Measurements from ENCODE around the gene SLC22A12. TPM values are rescaled to one million over a fixed set of nuclear protein-coding genes. Genes with fewer than 3 reads are reported as not detected.

SLC22A12 gene
- total RNA-seq, 2 donors from 2014 or later: not detected

DNA sequence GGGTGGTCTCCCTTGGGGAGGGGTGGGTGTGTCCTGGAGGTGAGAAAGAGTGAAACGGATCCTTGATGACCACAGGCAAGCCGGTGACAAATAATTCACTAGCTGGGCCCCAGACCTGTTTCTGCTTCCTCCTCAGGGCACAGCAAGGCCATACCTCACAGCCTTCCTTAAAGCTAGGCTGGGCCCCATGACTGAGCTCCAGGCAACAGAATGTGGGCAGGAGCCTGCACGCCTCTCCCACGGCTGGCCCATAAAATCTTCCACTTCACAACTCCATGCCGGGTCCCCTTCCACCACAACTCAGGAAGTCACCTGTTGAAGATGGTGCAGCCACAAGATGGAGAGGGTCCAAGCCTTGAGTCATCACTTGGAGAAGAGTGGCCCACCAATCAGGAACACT, 23.9 kb downstream of the SLC22A12 start:
- no peaks in the 10 kb centered on the region for H3K27me3 ChIP-seq
- no peak overlapping the region for H3K27ac ChIP-seq
- DNase-seq (ENCODE audit: low spot score): no peak
- TF ChIP-seq, protein P1, sequence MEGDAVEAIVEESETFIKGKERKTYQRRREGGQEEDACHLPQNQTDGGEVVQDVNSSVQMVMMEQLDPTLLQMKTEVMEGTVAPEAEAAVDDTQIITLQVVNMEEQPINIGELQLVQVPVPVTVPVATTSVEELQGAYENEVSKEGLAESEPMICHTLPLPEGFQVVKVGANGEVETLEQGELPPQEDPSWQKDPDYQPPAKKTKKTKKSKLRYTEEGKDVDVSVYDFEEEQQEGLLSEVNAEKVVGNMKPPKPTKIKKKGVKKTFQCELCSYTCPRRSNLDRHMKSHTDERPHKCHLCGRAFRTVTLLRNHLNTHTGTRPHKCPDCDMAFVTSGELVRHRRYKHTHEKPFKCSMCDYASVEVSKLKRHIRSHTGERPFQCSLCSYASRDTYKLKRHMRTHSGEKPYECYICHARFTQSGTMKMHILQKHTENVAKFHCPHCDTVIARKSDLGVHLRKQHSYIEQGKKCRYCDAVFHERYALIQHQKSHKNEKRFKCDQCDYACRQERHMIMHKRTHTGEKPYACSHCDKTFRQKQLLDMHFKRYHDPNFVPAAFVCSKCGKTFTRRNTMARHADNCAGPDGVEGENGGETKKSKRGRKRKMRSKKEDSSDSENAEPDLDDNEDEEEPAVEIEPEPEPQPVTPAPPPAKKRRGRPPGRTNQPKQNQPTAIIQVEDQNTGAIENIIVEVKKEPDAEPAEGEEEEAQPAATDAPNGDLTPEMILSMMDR (IDR thresholded peaks at IDR 0.05): no peak
- H3K4me1 ChIP-seq: peaks cover 0 to 9% of the 10 kb centered on the region in 2 donors
- no peaks in the 10 kb centered on the region for H3K9me3 ChIP-seq
- H3K4me3 ChIP-seq: no peak overlapping the region
- H3K36me3 ChIP-seq: no peaks in the 10 kb centered on the region

DNA sequence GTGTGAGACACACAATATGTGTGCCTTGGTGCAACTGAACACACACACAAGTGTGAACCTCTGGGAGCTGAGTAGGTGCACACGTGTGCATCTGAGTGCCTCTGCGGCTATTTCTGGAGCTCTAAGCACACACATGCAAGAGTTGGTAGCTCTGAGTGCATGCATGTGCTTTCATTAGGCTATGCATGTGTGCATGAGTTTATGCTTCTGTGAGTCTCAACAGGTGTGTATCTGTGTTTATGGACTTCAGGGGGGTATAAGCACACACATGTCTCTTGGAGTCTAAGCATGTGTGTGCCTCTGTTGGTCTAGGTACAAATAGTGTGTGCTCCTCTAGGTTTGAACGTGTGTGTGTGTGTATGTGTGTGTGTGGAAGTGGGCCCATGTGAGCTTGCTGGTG, 25.8 kb downstream of the SLC22A12 start:
- Histone ChIP-seq H3K27me3 (no peaks in the 10 kb centered on the region), H3K4me3 (no peak overlapping the region), H3K9me3 (no peaks in the 10 kb centered on the region), H3K27ac (no peak overlapping the region), H3K36me3 (no peaks in the 10 kb centered on the region), H3K4me1 (peaks cover 0 to 15% of the 10 kb centered on the region in 2 donors)
- no peak for DNase-seq (ENCODE audit: low spot score)
- TF ChIP-seq, protein P1 (IDR thresholded peaks at IDR 0.05): no peak

DNA sequence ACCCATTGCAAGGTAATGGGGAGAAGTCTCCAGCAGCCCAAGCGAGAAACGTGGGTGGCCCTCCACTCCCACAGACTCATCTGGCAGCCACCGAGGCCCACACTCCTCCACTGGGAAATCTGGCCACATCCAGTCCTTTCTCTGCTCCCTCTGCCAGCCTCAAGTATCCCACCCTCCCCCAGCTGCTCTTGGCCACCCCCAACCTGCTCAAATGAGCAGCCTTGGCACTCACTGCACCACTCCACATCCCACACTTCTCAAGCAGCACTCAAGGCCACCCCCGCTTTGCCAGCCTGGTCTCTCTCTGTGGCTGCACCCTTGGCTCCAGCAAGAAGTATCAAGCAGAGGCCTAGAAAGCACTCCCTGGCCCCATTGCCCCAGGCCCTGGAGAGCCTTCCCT, 28.2 kb downstream of the SLC22A12 start:
- H3K4me3 ChIP-seq: no peak overlapping the region
- H3K4me1 ChIP-seq: peaks cover 0 to 15% of the 10 kb centered on the region in 2 donors
- DNase-seq (ENCODE audit: low spot score): no peak
- H3K27me3 ChIP-seq: no peaks in the 10 kb centered on the region
- TF ChIP-seq, protein P1 (IDR thresholded peaks at IDR 0.05): no peak
- H3K9me3 ChIP-seq: no peaks in the 10 kb centered on the region
- no peaks in the 10 kb centered on the region for H3K36me3 ChIP-seq
- no peak overlapping the region for H3K27ac ChIP-seq

DNA sequence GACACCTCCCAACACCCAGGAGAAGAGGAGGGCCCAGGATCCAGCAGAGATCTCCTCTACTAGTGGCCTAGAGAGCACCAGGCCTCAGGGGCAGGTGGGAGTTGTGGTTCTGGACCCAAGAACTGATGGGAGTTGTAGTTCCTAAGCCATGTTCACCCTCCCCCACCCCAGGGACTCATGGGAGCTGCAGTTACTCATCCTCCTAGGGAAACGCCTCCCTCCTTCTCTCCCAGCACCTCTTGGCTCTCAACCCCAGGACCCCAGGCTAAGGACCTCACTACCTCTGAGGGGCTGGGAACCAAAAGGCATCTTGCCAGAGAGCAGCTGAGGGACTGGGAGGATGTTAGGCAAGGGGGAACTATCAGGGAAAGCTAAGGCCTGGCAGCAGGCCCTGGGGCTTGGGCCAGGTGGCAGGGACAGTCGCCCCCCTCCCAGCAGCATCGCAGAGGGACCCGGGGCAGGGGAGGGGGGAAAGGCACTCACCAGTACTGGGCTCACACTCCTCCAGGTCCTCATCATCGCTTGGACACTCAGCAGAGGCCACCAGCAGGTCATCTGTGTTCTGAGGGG, 28.9 kb downstream of the SLC22A12 start:
- Histone ChIP-seq H3K4me1 (peaks cover 0 to 15% of the 10 kb centered on the region in 2 donors), H3K4me3 (no peak overlapping the region), H3K36me3 (no peaks in the 10 kb centered on the region), H3K9me3 (no peaks in the 10 kb centered on the region), H3K27me3 (no peaks in the 10 kb centered on the region), H3K27ac (peak overlapping the region in 1 of 2 donors; percentile 16)
- DNase-seq (ENCODE audit: low spot score): no peak
- TF ChIP-seq, protein P1 (IDR thresholded peaks at IDR 0.05): no peak

DNA sequence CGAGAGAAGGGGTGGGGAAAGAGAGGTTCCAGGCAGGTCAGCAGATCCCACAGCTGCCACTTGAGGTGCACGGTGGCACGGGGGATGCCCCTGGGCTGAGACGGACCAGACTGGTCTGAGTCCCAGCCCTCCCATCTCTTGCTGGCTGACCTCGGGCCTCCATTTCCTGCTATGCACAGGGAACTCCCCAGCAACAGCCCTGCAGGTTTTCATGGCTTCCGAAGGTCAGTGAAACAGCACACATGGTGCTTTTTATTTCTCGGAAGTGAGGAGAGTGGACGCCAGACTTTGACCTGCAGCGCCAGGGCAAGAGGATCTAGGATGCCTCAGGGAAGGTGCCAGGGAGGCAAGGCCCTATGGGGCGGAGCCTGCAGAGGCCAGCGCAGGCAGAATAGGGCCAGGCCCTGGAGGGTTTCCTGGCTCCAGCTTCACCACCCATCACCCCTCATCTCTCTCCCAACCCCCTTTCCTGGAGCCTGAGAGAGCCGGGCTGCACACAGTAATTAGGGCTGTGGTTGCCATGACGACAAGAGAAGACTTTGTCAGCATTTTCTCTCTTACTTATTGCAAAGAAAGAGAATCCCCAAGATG, 29.5 kb downstream of the SLC22A12 start:
- H3K4me3 ChIP-seq: no peak overlapping the region
- H3K36me3 ChIP-seq: no peaks in the 10 kb centered on the region
- TF ChIP-seq, protein P1 (IDR thresholded peaks at IDR 0.05): no peak
- no peaks in the 10 kb centered on the region for H3K27me3 ChIP-seq
- H3K27ac ChIP-seq: no peak overlapping the region
- no peak for DNase-seq (ENCODE audit: low spot score)
- H3K4me1 ChIP-seq: peaks cover 0 to 15% of the 10 kb centered on the region in 2 donors
- H3K9me3 ChIP-seq: no peaks in the 10 kb centered on the region

All from right atrium auricular region (tissue), 2 donors.